Measurements from ENCODE around the gene TMEM120A.
"Not testable (repeated sequence)": the region's sequence is repeated elsewhere in the genome, so short reads cannot be mapped to it uniquely, and the experiment has no call there.

TMEM120A gene

DNA sequence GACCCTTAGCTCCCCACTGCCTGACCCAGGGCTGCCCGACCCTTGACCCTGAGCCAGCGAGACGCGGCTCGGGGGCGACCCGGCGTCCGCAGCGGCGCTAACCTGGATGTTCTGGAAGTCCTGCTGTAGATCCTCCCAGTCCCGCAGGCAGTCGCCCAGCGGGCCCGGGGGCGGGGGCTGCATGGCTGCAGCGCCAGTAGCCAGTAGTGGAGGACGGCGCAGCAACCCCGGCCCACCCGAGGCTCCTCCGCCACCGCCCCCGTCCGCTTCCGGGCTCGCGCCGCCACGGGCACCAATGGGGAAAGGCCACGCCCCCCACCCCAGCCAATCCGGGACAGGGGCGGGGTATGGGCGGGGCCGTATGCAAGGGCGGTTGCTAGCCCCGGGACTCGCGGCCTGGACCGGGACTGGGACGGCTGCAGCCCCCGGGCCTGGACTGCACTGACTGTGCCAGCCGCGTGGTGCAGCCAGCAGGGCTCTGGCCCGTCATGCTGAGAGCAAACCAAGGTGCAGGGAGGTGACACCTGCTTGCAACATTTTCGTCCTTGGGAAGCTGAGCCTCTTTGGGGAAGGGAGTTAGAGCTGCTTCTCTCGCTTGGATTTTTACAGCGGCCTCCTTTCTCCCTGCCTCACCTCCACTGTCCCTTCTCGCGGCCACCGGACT, at the start of gene TMEM120A:
Gene TMEM120A, minus strand, starts transcription at position 208 of the 664 bp plus-strand sequence. Its CDS starts 25 bp downstream, at position 183.
- Histone ChIP-seq H3K9me3 (ENCODE audit: control insufficient read depth, insufficient read depth, low read length) (no peaks in the 10 kb centered on the region), H3K4me3 (ENCODE audit: low read depth, low read length) (peak within 1 kb of the TSS; percentile 70), H3K27me3 (ENCODE audit: control insufficient read depth, insufficient read depth, low read length) (no peaks in the 10 kb centered on the region)

DNA sequence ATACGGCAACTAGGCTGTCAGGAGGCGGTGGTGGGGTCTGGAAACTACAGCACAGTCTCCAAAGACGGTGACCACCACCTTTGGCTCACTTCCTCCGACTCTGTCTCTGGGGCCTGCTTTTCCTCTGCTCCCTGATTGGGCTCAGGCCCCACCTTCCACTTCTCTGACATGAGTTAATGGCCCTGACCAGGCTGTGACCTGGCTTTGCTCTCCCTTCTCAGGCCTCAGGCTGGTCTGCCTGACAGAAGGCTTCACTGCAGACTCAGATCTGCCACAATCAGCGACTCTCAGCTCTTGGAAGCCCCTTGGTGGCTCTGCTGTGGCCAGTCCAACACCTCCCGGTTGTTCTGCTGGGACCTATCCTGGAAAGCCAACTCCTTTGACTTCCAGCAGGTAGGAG, 45.7 kb upstream of the TMEM120A start:
- Histone ChIP-seq H3K36me3 (ENCODE audit: control insufficient read depth, insufficient read depth, low read length) (no peaks in the 10 kb centered on the region), H3K27me3 (ENCODE audit: control insufficient read depth, insufficient read depth, low read length) (no peaks in the 10 kb centered on the region), H3K4me1 (ENCODE audit: control insufficient read depth, insufficient read depth, low read length) (no peaks in the 10 kb centered on the region), H3K4me3 (ENCODE audit: low read depth, low read length) (no peak overlapping the region), H3K9ac (ENCODE audit: low read depth, low read length) (no peak overlapping the region), H3K9me3 (ENCODE audit: control insufficient read depth, insufficient read depth, low read length) (no peaks in the 10 kb centered on the region)

More for the DNA sequence above, at the start of gene TMEM120A:
- Histone ChIP-seq H3K9ac (ENCODE audit: low read depth, low read length) (peak within 1 kb of the TSS; percentile 26), H3K36me3 (ENCODE audit: control insufficient read depth, insufficient read depth, low read length) (peaks cover 6% of the 10 kb centered on the region), H3K4me1 (ENCODE audit: control insufficient read depth, insufficient read depth, low read length) (no peaks in the 10 kb centered on the region)

DNA sequence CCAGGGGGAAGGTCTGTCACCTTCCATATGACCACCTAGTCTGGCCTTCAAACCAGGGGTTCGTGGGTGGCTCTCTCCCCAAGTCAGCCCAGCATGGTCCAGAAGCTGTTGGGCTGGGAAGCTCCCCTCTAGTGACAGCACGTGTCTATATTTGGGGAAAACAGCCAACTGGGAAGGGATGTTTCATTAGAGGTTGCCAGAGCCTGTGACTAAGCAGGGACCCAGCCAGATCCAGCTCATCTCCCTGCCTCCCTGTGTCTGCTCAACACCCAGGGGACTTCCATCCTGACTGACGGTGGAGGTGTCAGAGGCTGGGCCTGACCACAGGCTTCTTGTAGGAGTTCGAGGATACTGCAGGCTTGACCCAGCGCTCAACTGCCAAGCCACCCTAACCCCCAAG, 42.9 kb upstream of the TMEM120A start:
- no peak overlapping the region for H3K9ac ChIP-seq (ENCODE audit: low read depth, low read length)
- H3K4me3 ChIP-seq (ENCODE audit: low read depth, low read length): no peak overlapping the region
- H3K4me1 ChIP-seq (ENCODE audit: control insufficient read depth, insufficient read depth, low read length): no peaks in the 10 kb centered on the region
- H3K9me3 ChIP-seq (ENCODE audit: control insufficient read depth, insufficient read depth, low read length): no peaks in the 10 kb centered on the region
- H3K36me3 ChIP-seq (ENCODE audit: control insufficient read depth, insufficient read depth, low read length): no peaks in the 10 kb centered on the region
- no peaks in the 10 kb centered on the region for H3K27me3 ChIP-seq (ENCODE audit: control insufficient read depth, insufficient read depth, low read length)

DNA sequence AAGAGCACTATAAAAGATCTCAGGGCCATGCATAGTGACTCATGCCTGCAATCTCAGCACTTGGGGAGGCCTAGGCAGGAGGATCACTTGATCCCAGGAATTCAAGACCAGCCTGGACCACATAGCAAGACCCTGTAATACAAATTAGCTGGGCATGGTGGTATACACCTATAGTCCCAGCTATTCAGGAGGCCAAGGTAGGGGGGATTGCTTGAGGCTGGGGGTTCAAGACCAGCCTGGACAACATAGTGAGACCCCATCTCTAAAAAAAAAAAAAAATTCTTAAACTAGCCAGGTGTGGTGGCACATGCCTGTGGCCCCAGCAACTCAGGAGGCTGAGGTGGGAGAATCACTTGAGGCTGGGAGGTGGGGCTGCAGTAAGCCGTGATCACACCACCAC, 37.6 kb upstream of the TMEM120A start:
- Histone ChIP-seq H3K9ac (ENCODE audit: low read depth, low read length) (no peak overlapping the region), H3K27me3 (ENCODE audit: control insufficient read depth, insufficient read depth, low read length) (no peaks in the 10 kb centered on the region)

DNA sequence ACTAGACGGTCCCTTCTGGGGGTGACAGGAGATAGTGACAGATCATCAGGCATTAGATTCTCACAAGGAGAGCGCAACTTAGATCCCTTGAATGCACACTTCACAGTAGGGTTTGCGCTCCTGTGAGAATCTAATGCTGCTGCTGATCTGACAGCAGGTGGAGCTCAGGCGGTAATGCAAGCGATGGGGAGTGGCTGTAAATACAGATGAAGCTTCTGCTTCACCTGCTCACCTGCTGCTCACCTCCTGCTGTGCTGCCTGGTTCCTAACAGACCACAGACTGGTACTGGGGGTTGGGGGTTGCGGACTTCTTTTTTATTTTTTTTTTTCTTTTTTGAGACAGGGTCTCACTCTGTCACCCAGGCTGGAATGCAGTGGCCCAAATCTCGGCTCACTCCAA, 35.3 kb upstream of the TMEM120A start:
- H3K27me3 ChIP-seq (ENCODE audit: control insufficient read depth, insufficient read depth, low read length); H3K36me3 ChIP-seq (ENCODE audit: control insufficient read depth, insufficient read depth, low read length); H3K9me3 ChIP-seq (ENCODE audit: control insufficient read depth, insufficient read depth, low read length); H3K9ac ChIP-seq (ENCODE audit: low read depth, low read length); H3K4me3 ChIP-seq (ENCODE audit: low read depth, low read length); H3K4me1 ChIP-seq (ENCODE audit: control insufficient read depth, insufficient read depth, low read length): not testable (repeated sequence)

More for the DNA sequence above, 37.6 kb upstream of the TMEM120A start:
- no peaks in the 10 kb centered on the region for H3K4me1 ChIP-seq (ENCODE audit: control insufficient read depth, insufficient read depth, low read length)
- H3K36me3 ChIP-seq (ENCODE audit: control insufficient read depth, insufficient read depth, low read length): peaks cover 6% of the 10 kb centered on the region
- H3K4me3 ChIP-seq (ENCODE audit: low read depth, low read length): no peak overlapping the region
- no peaks in the 10 kb centered on the region for H3K9me3 ChIP-seq (ENCODE audit: control insufficient read depth, insufficient read depth, low read length)

DNA sequence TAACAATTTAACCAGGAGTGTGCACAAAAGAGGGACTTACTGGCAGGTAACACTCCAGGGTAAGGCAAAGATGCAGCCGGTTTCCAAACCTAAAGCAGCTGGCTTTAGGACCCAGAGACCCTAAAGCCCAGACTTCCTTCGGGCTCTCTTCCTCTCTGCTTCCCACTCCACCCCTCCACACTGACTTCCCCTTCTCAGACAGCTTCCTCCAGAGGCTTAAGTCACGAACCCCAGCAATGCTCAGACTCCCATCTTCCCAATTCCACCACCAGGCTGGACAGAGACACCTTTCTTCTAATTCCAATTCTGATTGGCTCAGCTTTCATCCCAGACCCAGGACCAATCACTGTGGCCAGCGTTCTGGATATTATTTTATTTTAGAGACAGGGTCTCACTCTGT, 28.6 kb upstream of the TMEM120A start:
- Histone ChIP-seq H3K9me3 (ENCODE audit: control insufficient read depth, insufficient read depth, low read length) (no peaks in the 10 kb centered on the region), H3K9ac (ENCODE audit: low read depth, low read length) (no peak overlapping the region), H3K4me1 (ENCODE audit: control insufficient read depth, insufficient read depth, low read length) (no peaks in the 10 kb centered on the region), H3K27me3 (ENCODE audit: control insufficient read depth, insufficient read depth, low read length) (no peaks in the 10 kb centered on the region), H3K36me3 (ENCODE audit: control insufficient read depth, insufficient read depth, low read length) (no peaks in the 10 kb centered on the region), H3K4me3 (ENCODE audit: low read depth, low read length) (no peak overlapping the region)

DNA sequence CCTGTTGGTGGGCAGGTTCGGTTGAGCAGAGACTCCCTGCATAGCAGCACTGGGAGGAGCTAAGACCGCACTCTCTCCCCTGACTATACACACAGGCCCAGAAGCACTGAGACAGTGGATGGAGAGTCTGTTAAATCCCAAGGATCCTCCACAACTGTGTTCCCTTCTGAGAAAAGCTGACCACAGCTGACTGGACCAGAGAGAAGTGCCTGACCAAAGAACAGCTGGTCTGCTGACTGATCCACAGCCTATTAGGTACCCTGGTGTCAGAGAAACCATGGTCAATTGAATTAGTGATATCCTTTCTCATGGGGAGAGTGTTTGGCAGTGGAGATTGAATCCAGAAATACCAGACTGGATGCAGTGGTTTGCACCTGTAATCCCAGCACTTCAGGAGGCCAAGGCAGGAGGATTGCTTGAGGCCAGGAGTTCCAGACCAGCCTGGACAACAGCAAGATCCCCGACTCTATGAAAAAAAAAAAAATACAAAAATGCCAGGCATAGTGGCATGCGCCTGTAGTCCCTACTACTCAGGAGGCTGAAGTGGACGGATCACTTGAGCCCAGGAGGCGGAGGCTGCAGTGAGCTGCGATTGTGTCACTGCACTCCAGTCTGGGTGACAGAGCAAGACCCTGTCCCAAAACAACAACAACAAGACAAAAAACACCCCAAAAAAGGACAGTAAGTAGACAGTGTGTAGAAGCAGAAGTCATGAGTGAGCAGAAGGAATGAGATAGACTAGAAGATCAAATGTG, 27.8 kb upstream of the TMEM120A start:
- H3K4me1 ChIP-seq (ENCODE audit: control insufficient read depth, insufficient read depth, low read length): no peaks in the 10 kb centered on the region
- H3K9ac ChIP-seq (ENCODE audit: low read depth, low read length): no peak overlapping the region
- no peaks in the 10 kb centered on the region for H3K27me3 ChIP-seq (ENCODE audit: control insufficient read depth, insufficient read depth, low read length)
- no peaks in the 10 kb centered on the region for H3K36me3 ChIP-seq (ENCODE audit: control insufficient read depth, insufficient read depth, low read length)
- H3K9me3 ChIP-seq (ENCODE audit: control insufficient read depth, insufficient read depth, low read length): no peaks in the 10 kb centered on the region
- no peak overlapping the region for H3K4me3 ChIP-seq (ENCODE audit: low read depth, low read length)

DNA sequence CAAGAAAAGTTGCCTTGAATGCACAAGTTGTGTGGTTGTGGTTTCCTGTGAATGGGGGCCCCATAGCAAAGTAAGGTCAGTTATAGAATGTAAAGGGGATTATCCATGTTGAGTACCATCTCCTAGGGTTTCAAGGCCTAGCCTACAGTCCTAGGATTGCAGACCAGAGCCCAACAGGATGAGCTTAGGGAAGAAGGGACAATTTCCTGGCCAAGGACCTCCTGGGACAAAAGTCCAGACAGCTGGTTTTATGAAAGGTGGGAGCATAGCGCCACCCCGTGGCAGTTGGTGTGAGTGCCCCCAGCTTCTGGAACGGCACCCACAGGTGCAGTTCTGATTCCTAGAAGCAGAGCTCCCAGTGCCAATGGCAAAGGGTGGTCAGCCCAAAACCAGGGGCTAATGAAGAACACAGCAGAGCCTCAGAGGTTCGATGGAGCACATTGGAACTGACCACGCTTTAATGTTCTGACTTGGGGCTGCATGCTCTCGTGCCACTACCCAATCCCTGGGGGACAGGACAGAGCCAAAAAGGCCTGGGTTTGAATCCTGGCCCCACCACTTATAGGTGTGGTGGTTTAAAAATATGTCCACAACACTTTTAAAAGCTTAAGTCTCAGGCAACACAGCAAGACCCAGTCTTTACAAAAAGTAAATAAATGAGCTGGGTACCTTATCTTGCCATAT, 25.8 kb upstream of the TMEM120A start:
- Histone ChIP-seq H3K27me3 (ENCODE audit: control insufficient read depth, insufficient read depth, low read length) (no peaks in the 10 kb centered on the region), H3K9ac (ENCODE audit: low read depth, low read length) (no peak overlapping the region), H3K36me3 (ENCODE audit: control insufficient read depth, insufficient read depth, low read length) (no peaks in the 10 kb centered on the region)

DNA sequence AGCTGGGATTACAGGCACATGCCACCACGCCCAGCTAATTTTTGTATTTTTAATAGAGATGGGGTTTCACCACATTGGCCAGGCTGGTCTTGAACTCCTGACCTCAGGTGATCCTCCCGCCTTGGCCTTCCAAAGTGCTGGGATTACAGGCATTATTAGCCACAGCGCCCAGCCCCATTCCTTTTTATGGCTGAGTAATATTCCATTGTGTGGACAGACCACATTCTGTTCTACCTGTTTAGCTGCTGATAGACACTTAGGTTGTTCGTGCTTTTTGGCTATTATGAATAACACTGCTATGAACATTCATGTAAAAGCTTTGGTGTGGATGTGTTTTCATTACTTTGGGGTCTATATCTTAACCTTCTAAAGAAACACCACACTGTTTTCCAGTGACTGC, 24.1 kb upstream of the TMEM120A start:
- not testable (repeated sequence) for H3K4me3 ChIP-seq (ENCODE audit: low read depth, low read length); H3K27me3 ChIP-seq (ENCODE audit: control insufficient read depth, insufficient read depth, low read length); H3K36me3 ChIP-seq (ENCODE audit: control insufficient read depth, insufficient read depth, low read length); H3K9me3 ChIP-seq (ENCODE audit: control insufficient read depth, insufficient read depth, low read length); H3K9ac ChIP-seq (ENCODE audit: low read depth, low read length); H3K4me1 ChIP-seq (ENCODE audit: control insufficient read depth, insufficient read depth, low read length)

More for the DNA sequence above, 25.8 kb upstream of the TMEM120A start:
- Histone ChIP-seq H3K4me1 (ENCODE audit: control insufficient read depth, insufficient read depth, low read length) (no peaks in the 10 kb centered on the region), H3K4me3 (ENCODE audit: low read depth, low read length) (no peak overlapping the region), H3K9me3 (ENCODE audit: control insufficient read depth, insufficient read depth, low read length) (no peaks in the 10 kb centered on the region)

DNA sequence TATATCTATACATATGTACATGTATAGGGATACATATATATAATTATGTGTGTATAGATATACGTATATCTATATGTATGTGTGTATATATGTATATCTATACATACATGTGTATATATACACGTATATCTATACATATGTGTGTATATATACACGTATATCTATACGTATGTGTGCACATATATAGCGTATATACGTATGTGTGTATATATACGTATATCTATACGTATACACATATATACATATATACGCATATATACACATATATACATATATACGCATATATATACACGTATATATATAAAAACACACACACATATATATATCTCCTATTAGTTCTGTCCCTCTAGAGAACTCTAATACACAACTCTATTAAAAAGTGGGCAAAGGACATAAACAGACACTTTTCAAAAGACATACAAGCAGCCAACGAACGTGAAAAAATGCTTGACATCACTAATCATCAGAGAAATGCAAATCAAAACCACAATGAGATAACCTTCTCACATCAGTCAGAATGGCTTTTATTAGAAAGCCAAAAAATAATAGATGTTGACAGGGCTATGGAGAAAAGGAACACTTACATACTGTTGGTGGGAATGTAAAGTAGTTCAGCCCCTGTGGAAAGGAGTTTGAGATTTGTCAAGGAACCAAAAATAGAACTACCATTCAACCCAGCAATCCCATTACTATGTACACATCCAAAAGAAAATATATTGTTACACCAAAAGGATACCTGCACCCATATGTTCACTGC, 22.0 kb upstream of the TMEM120A start:
- H3K9me3 ChIP-seq (ENCODE audit: control insufficient read depth, insufficient read depth, low read length): no peaks in the 10 kb centered on the region
- H3K4me1 ChIP-seq (ENCODE audit: control insufficient read depth, insufficient read depth, low read length): no peaks in the 10 kb centered on the region

DNA sequence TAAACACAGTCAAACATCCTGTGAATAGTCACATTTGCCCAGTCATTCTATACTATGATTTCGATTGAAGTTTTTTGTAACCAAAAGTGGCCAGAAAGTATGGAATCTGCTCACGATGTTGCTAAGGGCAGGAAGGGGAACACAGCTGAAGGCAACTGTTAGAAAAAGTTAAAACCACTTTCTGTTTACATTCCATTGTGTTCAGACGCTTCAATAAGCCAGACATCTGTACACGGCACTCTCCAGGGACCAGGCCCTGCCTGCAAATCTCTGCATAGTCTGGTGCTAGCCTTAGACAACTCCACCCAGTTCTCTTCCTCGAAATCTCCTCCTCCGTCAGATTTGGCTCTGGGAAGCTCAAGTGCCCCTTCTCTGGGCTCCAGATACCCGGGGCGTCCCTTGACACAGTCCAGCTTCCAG, 17.1 kb upstream of the TMEM120A start:
- peaks cover 2% of the 10 kb centered on the region for H3K36me3 ChIP-seq (ENCODE audit: control insufficient read depth, insufficient read depth, low read length)
- H3K4me1 ChIP-seq (ENCODE audit: control insufficient read depth, insufficient read depth, low read length): no peaks in the 10 kb centered on the region
- no peak overlapping the region for H3K9ac ChIP-seq (ENCODE audit: low read depth, low read length)
- no peaks in the 10 kb centered on the region for H3K9me3 ChIP-seq (ENCODE audit: control insufficient read depth, insufficient read depth, low read length)
- H3K27me3 ChIP-seq (ENCODE audit: control insufficient read depth, insufficient read depth, low read length): no peaks in the 10 kb centered on the region
- H3K4me3 ChIP-seq (ENCODE audit: low read depth, low read length): no peak overlapping the region

More for the DNA sequence above, 22.0 kb upstream of the TMEM120A start:
- Histone ChIP-seq H3K9ac (ENCODE audit: low read depth, low read length) (no peak overlapping the region), H3K4me3 (ENCODE audit: low read depth, low read length) (no peak overlapping the region), H3K36me3 (ENCODE audit: control insufficient read depth, insufficient read depth, low read length) (peaks cover 2% of the 10 kb centered on the region), H3K27me3 (ENCODE audit: control insufficient read depth, insufficient read depth, low read length) (no peaks in the 10 kb centered on the region)
